ENCODE measurements around the gene GATA5.
"Not testable (repeated sequence)": the region's sequence is repeated elsewhere in the genome, so short reads cannot be mapped to it uniquely, and the experiment has no call there.

Gene GATA5

DNA sequence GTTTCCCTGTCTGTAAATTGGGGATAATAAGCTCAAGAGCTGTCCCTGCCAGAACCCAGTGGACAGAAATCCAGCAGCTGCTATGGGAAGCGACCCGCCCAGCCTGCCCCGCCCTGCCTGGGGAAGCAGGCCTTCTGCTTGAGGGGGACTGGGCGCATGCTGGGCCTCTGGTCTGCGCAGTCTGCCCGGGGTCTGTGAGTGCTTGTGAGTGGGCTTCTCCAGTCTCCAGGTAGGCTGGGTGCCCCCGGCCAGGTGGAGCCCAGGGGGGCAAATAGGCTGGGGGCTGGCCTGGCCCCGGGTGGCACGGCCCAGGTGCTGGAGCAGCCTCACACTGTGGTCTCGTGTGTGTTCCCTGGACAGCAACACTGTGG is 47.8 kb downstream of the GATA5 start:
- no peaks in the 10 kb centered on the region for H4K20me1 ChIP-seq (ENCODE audit: low read depth, low read length)
- no peak overlapping the region for H3K4me2 ChIP-seq (ENCODE audit: low read depth, low read length, poor library complexity, severe bottlenecking)
- no peaks in the 10 kb centered on the region for H3K9me3 ChIP-seq (ENCODE audit: insufficient read depth, low read length)
- H3K4me3 ChIP-seq (ENCODE audit: insufficient read depth, low read length, poor library complexity, severe bottlenecking), result no peak overlapping the region
- H3K79me2 ChIP-seq (ENCODE audit: insufficient read depth, low read length), result no peaks in the 10 kb centered on the region
- no peak overlapping the region for H2AFZ ChIP-seq (ENCODE audit: low read depth, low read length, severe bottlenecking)
- H3K27me3 ChIP-seq (ENCODE audit: low read length), result no peaks in the 10 kb centered on the region
- no peaks in the 10 kb centered on the region for H3K9me2 ChIP-seq (replicated peaks; ENCODE audit: insufficient read depth, low read length)
- H3K36me3 ChIP-seq (ENCODE audit: low read length), result no peaks in the 10 kb centered on the region
- TF ChIP-seq, protein P1, sequence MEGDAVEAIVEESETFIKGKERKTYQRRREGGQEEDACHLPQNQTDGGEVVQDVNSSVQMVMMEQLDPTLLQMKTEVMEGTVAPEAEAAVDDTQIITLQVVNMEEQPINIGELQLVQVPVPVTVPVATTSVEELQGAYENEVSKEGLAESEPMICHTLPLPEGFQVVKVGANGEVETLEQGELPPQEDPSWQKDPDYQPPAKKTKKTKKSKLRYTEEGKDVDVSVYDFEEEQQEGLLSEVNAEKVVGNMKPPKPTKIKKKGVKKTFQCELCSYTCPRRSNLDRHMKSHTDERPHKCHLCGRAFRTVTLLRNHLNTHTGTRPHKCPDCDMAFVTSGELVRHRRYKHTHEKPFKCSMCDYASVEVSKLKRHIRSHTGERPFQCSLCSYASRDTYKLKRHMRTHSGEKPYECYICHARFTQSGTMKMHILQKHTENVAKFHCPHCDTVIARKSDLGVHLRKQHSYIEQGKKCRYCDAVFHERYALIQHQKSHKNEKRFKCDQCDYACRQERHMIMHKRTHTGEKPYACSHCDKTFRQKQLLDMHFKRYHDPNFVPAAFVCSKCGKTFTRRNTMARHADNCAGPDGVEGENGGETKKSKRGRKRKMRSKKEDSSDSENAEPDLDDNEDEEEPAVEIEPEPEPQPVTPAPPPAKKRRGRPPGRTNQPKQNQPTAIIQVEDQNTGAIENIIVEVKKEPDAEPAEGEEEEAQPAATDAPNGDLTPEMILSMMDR (IDR thresholded peaks at IDR 0.05; ENCODE audit: insufficient read depth, low read length, poor library complexity, severe bottlenecking), result no peak
- no peak for TF ChIP-seq EZH2phosphoT487 (conservative IDR thresholded peaks at IDR 0.05; ENCODE audit: low read length)
- H3K9ac ChIP-seq (ENCODE audit: low read length), result no peak overlapping the region
- H3K27ac ChIP-seq (ENCODE audit: low read depth, low read length), result no peak overlapping the region
- H3F3A ChIP-seq (ENCODE audit: insufficient read depth), result no peaks in the 10 kb centered on the region

DNA sequence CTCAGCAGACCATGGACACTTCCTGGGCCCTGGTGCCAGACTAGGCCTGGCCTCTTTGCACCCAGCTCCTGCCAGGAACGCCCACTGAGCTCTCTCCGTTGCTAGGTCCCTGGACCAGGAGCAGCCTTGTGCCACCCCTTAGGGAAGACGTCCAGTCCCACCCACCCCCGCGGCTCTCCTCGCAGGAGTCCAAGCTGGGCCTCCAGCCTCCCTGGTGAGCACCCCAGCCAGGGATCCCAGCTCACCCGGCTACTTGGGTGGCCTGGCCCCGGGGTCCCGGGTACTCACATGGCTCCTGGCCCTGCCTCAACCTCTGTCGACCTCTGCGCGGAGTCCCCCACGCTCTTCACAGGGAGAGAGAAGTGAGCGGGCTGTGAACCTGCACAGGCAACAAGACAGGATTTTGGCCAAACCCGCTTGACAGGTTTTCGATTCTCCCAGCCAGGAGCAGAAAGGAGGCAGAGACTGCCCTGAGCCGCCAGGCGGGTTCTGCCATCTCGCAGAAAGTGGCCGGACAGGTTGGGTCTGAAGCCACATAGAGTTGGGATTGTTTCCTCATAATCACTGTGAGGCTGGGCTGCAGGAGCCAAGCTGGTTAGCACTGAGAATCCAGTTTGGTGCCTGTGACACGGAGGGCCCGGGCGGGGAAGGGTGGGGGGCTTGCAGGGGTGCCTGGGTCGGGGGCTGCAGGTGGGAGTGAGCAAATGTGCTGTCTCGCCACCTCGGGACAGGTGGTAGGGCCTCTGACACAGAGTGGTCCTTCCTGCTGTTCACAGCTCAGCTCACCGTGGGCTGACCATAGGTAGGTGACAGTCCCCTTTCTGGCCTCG is 48.4 kb downstream of the GATA5 start, which contains the start of gene RBBP8NL:
RBBP8NL (minus strand) TSS at position 368 of the 830 bp plus-strand sequence. CDS start 7,892 bp downstream, outside the sequence.
- TF ChIP-seq EZH2phosphoT487 (conservative IDR thresholded peaks at IDR 0.05; ENCODE audit: low read length), result no peak
- TF ChIP-seq, protein P1 (IDR thresholded peaks at IDR 0.05; ENCODE audit: insufficient read depth, low read length, poor library complexity, severe bottlenecking), result no peak
- Histone ChIP-seq H3K27ac (ENCODE audit: low read depth, low read length) (no peak within 1 kb of the TSS), H3K4me3 (ENCODE audit: insufficient read depth, low read length, poor library complexity, severe bottlenecking) (no peak within 1 kb of the TSS), H3K9me3 (ENCODE audit: insufficient read depth, low read length) (no peaks in the 10 kb centered on the region), H3K27me3 (ENCODE audit: low read length) (no peaks in the 10 kb centered on the region), H3F3A (ENCODE audit: insufficient read depth) (no peaks in the 10 kb centered on the region), H2AFZ (ENCODE audit: low read depth, low read length, severe bottlenecking) (no peak within 1 kb of the TSS), H3K36me3 (ENCODE audit: low read length) (no peaks in the 10 kb centered on the region), H3K9ac (ENCODE audit: low read length) (no peak within 1 kb of the TSS), H3K9me2 (replicated peaks; ENCODE audit: insufficient read depth, low read length) (no peaks in the 10 kb centered on the region), H3K4me2 (ENCODE audit: low read depth, low read length, poor library complexity, severe bottlenecking) (no peak within 1 kb of the TSS), H3K79me2 (ENCODE audit: insufficient read depth, low read length) (no peaks in the 10 kb centered on the region), H4K20me1 (ENCODE audit: low read depth, low read length) (no peaks in the 10 kb centered on the region)

DNA sequence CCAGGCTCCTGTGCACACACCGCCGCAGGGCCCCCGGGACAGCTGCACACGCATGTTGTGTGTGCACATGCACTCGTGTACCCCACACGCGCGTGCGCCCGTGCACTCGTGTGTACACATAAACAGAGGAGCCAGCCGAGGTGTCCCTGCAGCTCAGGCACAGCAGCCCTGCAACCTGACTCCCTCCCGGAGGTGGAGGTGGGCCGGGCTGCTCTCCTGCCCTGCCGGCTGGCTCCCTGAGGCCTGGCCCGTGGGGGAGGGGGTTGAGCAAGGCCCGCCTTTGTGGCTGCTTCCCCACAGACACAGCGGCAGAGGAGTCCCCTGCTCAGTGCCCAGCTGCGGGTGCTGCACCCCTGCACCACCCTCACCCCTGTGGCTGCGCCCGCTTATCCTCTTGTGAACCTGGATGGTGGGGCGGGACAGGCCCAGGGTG is 49.1 kb downstream of the GATA5 start:
- Histone ChIP-seq H3K27me3 (ENCODE audit: low read length) (no peaks in the 10 kb centered on the region), H3K9ac (ENCODE audit: low read length) (no peak overlapping the region), H3F3A (ENCODE audit: insufficient read depth) (no peaks in the 10 kb centered on the region), H3K4me2 (ENCODE audit: low read depth, low read length, poor library complexity, severe bottlenecking) (no peak overlapping the region), H3K79me2 (ENCODE audit: insufficient read depth, low read length) (no peaks in the 10 kb centered on the region), H3K36me3 (ENCODE audit: low read length) (no peaks in the 10 kb centered on the region), H3K27ac (ENCODE audit: low read depth, low read length) (no peak overlapping the region), H3K9me2 (replicated peaks; ENCODE audit: insufficient read depth, low read length) (no peaks in the 10 kb centered on the region), H2AFZ (ENCODE audit: low read depth, low read length, severe bottlenecking) (no peak overlapping the region), H3K9me3 (ENCODE audit: insufficient read depth, low read length) (no peaks in the 10 kb centered on the region), H4K20me1 (ENCODE audit: low read depth, low read length) (no peaks in the 10 kb centered on the region), H3K4me3 (ENCODE audit: insufficient read depth, low read length, poor library complexity, severe bottlenecking) (no peak overlapping the region)
- TF ChIP-seq EZH2phosphoT487 (conservative IDR thresholded peaks at IDR 0.05; ENCODE audit: low read length), result no peak
- TF ChIP-seq, protein P1 (IDR thresholded peaks at IDR 0.05; ENCODE audit: insufficient read depth, low read length, poor library complexity, severe bottlenecking), result no peak

DNA sequence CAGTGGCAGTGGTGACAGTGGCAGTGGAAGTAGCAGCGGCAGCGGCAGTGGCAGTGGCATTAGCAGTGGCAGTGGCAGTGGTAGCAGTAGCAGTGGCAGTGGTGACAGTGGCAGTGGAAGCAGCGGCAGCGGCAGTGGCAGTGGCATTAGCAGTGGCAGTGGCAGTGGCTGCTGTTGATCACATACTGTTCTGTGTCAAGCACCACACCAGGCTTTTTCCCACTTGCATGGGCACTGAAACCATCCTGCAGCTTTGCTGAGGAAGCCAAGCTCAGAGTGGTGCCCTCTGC is 49.8 kb downstream of the GATA5 start:
- H3K27me3 ChIP-seq (ENCODE audit: low read length); H3K36me3 ChIP-seq (ENCODE audit: low read length); H3K79me2 ChIP-seq (ENCODE audit: insufficient read depth, low read length); H2AFZ ChIP-seq (ENCODE audit: low read depth, low read length, severe bottlenecking); H3K9me2 ChIP-seq (replicated peaks; ENCODE audit: insufficient read depth, low read length); H3F3A ChIP-seq (ENCODE audit: insufficient read depth); H4K20me1 ChIP-seq (ENCODE audit: low read depth, low read length); H3K9me3 ChIP-seq (ENCODE audit: insufficient read depth, low read length); H3K4me2 ChIP-seq (ENCODE audit: low read depth, low read length, poor library complexity, severe bottlenecking); H3K9ac ChIP-seq (ENCODE audit: low read length); H3K4me3 ChIP-seq (ENCODE audit: insufficient read depth, low read length, poor library complexity, severe bottlenecking); H3K27ac ChIP-seq (ENCODE audit: low read depth, low read length): not testable (repeated sequence)

Measured in SU-DHL-6 (cell line).